SW 1271 (cell line): ENCODE results near the gene ADORA2B.
"Not testable (repeated sequence)": the region's sequence is repeated elsewhere in the genome, so short reads cannot be mapped to it uniquely, and the experiment has no call there.

Experiments
- DNase-seq, 2 experiments: peaks; one replicate each; lab custom pipeline; 2025; lab: John Stamatoyannopoulos, UW

ADORA2B gene

DNA sequence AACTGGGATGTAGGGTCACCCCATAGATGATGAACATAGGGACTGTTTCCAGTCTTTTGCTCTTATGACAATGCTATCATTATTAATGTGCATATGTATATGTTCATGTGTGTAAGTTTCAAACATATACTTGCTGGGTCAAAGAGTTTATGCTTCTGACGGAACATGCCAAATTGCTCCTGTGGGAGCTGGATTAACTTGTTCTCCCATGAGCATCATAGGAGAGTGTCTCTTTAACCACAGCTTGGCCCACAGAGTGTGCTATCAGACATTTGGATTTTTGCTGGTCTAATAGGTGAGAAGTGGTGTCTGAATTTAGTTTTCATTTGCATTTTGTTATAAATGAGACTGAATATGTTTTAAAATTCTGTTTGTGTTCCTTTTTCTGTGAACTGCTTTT, 22.3 kb upstream of the ADORA2B start:
- no peak for DNase-seq

DNA sequence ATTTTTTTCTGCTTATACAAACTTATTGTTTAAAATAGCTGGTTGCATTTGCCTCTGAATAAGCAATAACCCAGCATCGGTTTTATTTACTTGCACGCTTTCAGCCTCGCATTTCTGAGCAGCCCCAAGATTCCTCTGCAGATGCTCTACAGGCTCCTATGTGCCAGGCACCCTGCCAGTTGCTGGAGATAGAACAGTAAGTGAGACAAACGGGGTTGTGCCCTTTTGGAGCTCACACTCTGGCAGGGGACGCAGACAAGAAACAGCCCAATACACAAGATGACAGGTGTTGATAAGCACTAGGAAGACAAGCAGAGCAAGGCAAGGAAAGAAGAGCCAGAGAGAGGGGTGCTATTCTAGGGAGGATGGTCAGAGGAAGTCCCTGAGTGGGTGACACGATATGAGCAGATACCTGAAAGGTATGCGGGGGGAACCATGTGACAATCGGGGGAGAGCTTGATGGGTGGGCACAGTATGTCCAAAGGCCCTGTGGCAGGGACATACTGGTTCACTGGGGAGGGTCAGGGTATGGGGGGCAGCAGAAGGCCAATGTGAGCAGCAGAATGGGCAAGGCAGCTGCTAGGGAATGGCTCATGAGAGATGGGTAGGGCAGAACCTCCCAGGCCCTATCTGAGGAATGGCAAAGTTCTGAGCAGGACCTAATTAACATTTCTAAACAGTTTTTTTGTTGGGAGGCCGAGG, 18.7 kb upstream of the ADORA2B start:
- no peak for DNase-seq

GRCh38 chr17:15928286-15928785, 16.6 kb upstream of the ADORA2B start:
- no peak for DNase-seq

- DNase-seq = no peak
These were observed 15.0 kb upstream of the ADORA2B start for GRCh38 chr17:15929941-15930340.

DNA sequence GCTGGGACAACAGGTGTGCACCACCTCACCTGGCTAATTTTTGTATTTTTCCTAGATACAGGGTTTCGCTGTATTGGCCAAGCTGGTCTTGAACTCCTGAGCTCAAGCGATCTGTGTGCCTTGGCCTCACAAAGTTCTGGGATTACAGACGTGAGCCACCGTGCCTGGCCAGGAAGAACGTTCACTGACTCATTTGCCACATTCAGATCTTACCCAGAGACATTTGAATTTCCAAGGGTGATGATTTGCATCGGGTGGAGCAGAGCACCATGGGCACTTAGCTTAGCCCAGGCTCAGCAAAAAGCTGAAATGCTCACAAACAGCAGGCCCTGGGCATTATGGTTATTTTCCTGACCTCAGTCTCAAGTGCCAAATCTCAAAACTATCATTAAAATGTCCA, 14.5 kb upstream of the ADORA2B start:
- DNase-seq = no peak

DNA sequence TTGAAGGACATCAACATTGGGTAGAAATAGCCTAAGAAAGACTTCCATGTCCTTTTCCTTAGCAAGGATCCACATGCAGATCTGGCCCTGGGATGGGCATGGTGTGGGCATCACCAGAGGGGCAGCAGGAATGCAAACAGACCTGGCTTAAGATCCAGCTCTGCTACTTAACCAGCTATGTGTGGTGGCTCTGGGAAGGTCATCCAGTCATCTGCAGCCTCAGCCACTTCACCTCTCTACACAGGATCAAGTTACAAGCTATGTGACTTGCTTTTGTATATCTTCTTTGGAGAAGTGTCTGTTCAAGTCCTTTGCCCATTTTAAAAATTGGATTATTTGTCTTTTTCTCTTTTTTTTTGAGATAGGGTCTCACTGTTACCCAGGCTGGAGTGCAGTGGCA, 13.5 kb upstream of the ADORA2B start:
- DNase-seq = no peak

- no peak for DNase-seq
These were observed 10.1 kb upstream of the ADORA2B start for GRCh38 chr17:15934866-15935265.

GRCh38 chr17:15935891-15936290, 9.0 kb upstream of the ADORA2B start:
- DNase-seq = no peak

DNA sequence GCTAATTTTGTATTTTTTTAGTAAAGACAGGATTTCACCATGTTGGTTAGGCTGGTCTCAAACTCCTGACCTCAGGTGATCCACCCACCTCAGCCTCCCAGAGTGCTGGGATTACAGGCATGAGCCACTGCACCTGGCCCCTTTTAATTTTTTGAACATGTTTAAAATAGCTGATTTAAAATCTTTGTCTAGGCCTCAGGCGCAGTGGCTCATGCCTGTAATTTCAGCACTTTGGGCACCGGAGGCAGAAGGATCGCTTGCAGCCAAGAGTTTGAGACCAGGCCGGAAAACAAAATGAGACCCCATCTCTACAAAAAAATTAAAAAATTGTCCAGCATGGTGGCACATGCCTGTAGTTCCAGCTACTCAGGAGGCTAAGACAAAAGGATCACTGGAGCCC, 8.4 kb upstream of the ADORA2B start:
- DNase-seq = not testable (repeated sequence)

- no peak for DNase-seq
These were observed 3.1 kb upstream of the ADORA2B start for GRCh38 chr17:15941781-15942180.

DNA sequence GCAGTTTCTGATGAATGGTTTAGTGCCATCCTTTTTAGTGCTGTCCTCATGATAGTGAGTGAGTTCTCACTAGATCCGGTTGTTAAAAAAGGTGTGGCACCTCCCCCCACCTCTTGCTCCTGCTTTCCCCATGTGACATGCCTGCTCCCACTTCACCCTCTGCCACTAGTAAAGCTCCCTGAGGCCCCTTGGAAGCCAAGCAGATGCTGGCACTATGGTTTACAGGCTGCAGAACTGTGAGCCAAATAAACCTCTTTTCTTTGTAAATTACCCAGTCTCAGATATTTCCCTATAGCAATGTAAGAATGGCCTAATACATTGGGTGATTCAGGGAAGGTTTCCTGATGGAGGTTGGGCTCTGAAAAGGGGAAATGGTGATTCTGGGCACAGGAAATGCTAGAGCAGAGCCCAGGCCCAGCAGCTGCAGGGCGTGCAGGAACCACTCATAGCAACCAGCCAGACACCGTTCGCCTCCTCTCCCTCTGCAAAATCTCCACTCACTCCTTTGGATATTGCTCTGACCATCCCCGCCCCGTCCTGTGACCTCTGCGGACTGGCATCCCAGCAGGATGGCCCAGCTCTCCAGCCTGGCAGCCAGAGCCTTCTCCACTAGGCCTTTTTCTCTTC, 2.6 kb upstream of the ADORA2B start:
- DNase-seq = no peak

- no peak for DNase-seq
These were observed 765 bp upstream of the ADORA2B start for GRCh38 chr17:15943971-15944758.

DNA sequence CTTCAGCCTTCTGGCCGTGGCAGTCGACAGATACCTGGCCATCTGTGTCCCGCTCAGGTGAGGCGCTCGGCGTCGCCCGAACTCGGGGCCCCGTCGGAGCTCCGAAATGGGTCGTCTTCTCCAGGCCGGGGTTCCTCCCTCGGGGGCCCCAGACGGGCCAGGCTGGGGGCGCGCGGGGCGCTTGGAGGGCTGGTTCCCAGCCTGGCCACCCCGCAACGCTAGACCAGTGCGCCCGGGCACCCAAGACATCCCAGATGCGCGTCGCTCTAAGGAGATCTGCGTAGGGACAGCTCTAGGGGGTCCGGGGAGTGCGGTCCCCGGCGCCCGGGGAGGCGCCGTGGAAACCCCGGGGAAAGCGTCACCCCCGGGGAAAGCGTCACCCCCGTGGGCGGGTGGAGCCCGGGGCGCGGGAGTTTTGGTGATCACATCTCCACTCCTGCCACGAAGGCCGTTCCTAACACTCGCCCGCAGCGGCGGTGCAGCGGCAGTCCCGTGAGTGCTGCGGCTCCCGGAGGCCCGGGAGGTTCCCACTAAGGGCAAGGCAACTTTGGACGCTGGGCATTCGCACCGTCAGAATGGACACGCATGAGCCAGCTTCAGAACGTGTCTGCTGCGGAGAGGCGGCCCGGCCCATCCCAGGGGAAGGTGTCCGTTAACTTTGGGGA, 729 bp downstream of the ADORA2B start:
- no peak for DNase-seq

GRCh38 chr17:15946611-15947120, 1.7 kb downstream of the ADORA2B start:
- DNase-seq = peak in 1 of 2 experiments; percentile 42

DNA sequence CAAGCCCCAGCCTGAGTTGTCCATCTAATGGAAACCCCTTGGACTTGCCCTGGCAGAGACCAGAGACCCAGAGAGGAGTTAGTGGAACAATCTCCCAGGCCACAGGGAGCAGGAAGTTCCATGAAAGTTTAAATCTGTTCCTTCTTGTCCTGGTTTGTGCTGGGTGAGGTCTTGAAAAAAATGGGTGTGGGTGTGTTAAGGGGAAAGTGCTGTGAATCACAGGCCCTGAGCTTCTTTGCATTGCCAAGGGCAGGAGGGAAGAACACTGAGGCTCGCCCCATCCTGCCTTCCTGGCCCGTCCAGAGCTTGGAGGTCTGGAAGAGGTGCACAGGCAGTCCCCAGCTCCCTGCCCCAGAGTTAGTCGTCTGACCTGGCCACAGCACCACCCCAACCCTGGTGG, 2.3 kb downstream of the ADORA2B start:
- no peak for DNase-seq

- DNase-seq = no peak
These were observed 3.2 kb downstream of the ADORA2B start for GRCh38 chr17:15947976-15948752.

DNA sequence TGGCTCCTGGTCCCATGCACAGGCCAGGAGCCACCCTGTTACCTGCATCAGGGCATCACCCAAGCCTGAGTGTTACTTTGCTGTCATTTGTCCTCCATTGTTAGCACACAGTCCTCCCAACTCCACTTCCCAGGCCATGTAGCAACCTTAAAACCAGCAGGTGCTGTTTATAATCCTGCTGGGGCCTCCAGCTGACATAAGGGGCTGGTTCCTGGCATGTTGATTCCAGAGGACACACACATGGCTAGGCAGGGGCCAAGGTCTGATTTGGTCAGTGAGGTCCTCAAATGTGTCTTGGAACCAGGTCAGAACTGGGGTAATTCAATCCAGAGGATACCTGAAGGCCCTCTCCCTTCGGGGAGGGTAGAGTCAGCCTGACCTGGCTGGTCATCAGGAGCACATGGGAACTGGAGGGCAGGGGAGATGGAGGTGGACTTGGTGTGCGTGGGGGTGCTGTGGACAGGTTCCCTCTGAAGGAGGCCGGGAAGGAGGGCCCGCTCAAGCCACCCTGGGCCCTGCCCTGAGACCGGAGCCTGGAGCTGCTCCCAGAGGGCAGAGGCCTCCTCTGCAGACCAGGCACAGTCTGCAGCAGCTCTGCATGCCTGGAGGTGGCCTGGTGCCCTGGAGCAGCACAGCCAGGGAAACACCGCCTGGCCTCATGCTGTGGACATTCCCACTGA, 6.6 kb downstream of the ADORA2B start:
- DNase-seq = no peak

DNA sequence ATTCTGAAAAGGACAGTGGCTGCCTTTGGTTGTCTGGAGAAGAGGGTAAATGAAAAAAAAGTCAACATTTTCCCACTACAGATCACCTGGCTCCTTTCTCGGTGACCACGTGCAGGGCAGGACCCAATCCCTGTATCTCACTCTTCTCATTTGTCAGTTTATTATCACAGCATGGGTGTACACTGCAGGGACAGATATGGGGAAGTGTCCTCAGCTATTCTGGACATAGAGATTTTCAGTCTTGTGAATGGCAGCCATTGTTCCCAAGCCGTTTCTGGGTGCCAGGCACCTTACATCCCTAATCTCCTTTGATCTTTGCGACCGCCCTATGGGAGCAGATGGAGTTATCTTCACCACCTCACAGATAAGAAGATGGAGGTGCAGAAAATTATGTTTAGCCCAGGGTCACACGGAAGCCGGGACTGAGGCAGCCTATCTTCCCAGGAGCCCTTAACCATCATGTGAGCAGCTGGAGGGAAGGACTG, 7.2 kb downstream of the ADORA2B start:
- DNase-seq = no peak

DNA sequence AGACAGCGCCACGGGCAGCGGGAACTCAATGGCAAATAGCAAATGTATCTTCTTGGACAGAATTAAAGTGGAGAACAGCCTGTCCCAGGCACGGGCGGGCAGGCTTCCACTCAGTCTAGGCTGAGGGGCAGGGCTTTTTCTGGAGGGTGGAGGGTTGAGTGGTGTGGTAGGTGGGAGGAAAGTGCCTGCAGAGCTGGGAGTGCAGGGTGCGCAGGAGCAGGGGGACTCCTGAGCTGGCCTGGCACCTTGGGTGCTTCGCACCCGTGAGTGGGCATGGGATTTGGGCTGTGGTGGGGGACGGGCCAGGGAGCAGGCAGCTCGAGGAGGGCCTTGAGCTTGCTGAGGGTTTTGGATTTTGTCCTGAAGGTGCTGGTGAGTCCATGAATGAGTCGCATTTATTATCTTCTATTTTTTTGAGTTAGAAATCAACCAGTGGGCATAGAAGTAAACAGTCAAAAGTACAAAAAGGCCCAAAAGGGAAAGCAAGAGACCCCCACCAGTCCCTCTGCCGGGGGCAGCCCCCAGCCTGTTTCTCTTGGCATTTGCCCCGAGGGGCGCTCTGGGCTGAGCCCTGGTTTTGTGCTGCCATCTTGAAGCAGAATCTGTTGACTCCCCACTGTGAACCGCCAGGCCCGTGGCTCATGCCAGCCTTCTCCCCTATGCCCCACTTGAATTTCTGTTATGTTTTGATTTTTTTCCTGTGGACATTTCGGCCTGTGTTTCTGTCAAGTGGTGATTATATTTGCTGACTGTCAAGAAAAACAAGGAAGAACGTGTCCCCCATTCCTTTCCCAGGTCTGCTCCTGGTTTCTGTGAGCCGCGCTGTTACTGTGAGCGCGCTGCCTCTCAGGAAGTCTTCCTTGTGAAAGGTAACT, 8.2 kb downstream of the ADORA2B start:
- DNase-seq = no peak

DNA sequence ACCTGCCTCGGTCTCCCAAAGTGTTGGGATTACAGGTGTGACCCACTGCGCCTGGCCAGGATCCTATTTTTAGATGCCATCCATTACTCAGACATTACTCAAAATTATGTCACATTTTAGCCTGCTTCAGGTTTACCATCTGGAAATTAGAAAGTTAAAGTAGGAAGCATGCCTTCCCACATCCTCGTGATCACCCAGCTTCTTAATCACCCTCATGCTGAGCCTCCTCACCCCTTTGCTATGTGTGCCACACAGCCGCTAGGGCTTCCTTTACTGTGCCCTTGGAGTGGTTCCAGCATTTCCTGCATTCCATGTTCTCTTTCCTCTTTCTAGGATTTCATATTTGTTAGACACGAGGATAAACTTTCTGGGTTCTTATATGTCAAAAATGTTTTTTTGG, 9.3 kb downstream of the ADORA2B start:
- DNase-seq = peak; percentile 98 to 99
